ENCODE measurements around the gene CDCA5.

CDCA5 gene

GRCh38 chr11:65102142-65103095, 18.6 kb upstream of the CDCA5 start:
- DNase-seq (ENCODE audit: low spot score) = no peak
- in situ Hi-C loops (cut with MboI; ENCODE audit: low pct_unique_long_range_greater_than_20kb, low sequenced_read_pairs, unreplicated experiment) = no loop called here
- TF ChIP-seq, protein P1, sequence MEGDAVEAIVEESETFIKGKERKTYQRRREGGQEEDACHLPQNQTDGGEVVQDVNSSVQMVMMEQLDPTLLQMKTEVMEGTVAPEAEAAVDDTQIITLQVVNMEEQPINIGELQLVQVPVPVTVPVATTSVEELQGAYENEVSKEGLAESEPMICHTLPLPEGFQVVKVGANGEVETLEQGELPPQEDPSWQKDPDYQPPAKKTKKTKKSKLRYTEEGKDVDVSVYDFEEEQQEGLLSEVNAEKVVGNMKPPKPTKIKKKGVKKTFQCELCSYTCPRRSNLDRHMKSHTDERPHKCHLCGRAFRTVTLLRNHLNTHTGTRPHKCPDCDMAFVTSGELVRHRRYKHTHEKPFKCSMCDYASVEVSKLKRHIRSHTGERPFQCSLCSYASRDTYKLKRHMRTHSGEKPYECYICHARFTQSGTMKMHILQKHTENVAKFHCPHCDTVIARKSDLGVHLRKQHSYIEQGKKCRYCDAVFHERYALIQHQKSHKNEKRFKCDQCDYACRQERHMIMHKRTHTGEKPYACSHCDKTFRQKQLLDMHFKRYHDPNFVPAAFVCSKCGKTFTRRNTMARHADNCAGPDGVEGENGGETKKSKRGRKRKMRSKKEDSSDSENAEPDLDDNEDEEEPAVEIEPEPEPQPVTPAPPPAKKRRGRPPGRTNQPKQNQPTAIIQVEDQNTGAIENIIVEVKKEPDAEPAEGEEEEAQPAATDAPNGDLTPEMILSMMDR (IDR thresholded peaks at IDR 0.05; ENCODE audit: extremely low read depth, insufficient read depth, missing control alignments) = no peak

DNA sequence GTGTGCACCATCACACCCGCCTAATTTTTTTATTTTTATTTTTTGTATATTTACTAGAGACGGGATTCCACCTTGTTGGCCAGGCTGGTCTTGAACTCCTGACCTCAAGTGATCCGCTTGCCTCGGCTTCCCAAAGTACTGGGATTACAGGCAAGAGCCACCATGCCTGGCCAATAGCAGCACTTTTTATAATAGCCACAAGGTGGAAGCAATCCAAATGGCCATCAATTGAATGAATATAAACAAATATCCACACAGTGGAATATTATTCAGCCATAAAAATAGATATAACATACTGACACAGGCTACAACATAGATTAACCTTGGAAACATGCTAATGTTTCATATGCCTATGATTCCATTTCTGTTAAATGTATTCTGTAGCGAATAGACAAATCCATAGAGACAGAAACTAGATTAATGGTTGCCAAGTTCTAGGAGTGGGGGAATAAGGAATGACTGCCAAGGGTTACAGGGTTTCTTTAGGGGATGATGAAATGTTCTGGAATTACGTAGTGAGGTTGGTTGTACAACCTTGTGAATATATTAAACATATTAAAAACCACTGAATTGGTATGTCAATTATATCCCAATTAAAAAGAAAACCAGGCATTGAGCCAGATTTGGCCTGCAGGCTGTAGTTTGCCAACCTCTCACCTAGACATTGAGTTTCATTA, 17.0 kb upstream of the CDCA5 start:
- no peak for DNase-seq (ENCODE audit: low spot score)
- in situ Hi-C loops (cut with MboI; ENCODE audit: low pct_unique_long_range_greater_than_20kb, low sequenced_read_pairs, unreplicated experiment) = no loop called here
- TF ChIP-seq, protein P1 (IDR thresholded peaks at IDR 0.05; ENCODE audit: extremely low read depth, insufficient read depth, missing control alignments) = no peak

GRCh38 chr11:65096926-65097325, 13.1 kb upstream of the CDCA5 start:
- in situ Hi-C loops (cut with MboI; ENCODE audit: low pct_unique_long_range_greater_than_20kb, low sequenced_read_pairs, unreplicated experiment) = no loop called here
- TF ChIP-seq, protein P1 (IDR thresholded peaks at IDR 0.05; ENCODE audit: extremely low read depth, insufficient read depth, missing control alignments) = no peak
- DNase-seq (ENCODE audit: low spot score) = no peak

- DNase-seq (ENCODE audit: low spot score) = peak; percentile 94
- TF ChIP-seq, protein P1 (IDR thresholded peaks at IDR 0.05; ENCODE audit: extremely low read depth, insufficient read depth, missing control alignments) = no peak
- in situ Hi-C loops (cut with MboI; ENCODE audit: low pct_unique_long_range_greater_than_20kb, low sequenced_read_pairs, unreplicated experiment) = no loop called here
Observed at GRCh38 chr11:65095974-65096806, 12.3 kb upstream of the CDCA5 start, which contains the start of gene VPS51. Gene VPS51 (plus strand): TSS chr11:65096214. CDS start chr11:65096251, 37 bp downstream.

- in situ Hi-C loops (cut with MboI; ENCODE audit: low pct_unique_long_range_greater_than_20kb, low sequenced_read_pairs, unreplicated experiment) = no loop called here
- TF ChIP-seq, protein P1 (IDR thresholded peaks at IDR 0.05; ENCODE audit: extremely low read depth, insufficient read depth, missing control alignments) = no peak
- DNase-seq (ENCODE audit: low spot score) = no peak
Observed at GRCh38 chr11:65095427-65095826, 11.6 kb upstream of the CDCA5 start.

DNA sequence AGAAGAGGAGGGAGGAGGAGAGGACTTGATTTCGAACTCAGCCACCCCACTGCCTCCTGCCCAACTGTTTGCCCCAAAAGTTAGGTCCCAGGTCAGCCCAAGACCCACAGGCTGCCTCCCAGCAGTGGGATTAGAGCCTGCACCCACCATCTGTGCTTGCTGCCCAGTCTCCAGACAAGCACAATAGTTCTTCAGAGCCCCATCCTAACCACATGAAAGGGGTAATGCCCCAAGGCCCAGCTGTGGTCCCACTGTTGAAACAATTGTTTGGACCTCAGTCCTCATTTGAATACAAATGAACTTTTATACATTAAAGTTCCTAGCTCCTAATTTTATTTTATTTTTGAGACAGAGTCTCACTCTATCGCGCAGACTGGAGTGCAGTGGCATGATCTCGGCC, 6.8 kb upstream of the CDCA5 start:
- no peak for DNase-seq (ENCODE audit: low spot score)
- TF ChIP-seq, protein P1 (IDR thresholded peaks at IDR 0.05; ENCODE audit: extremely low read depth, insufficient read depth, missing control alignments) = no peak
- in situ Hi-C loops (cut with MboI; ENCODE audit: low pct_unique_long_range_greater_than_20kb, low sequenced_read_pairs, unreplicated experiment) = no loop called here
